BLaER1 treated with 17β-estradiol and CSF1 and Interleukin-3, amounts not matched to agents 10 nM and 100 nM (cell line): ENCODE measurements around the gene C5orf52.
"Not testable (repeated sequence)": the region's sequence is repeated elsewhere in the genome, so short reads cannot be mapped to it uniquely, and the experiment has no call there.

Experiments
- H3K27ac ChIP-seq, 11 experiments: shearing (Covaris generic); formaldehyde crosslinking; 2 replicates each; pipeline ENCODE4 v1.8.1; 2022
- H3K27me3 ChIP-seq, 11 experiments: shearing (Covaris generic); formaldehyde crosslinking; 2 replicates each; pipeline ENCODE4 v1.8.1; 2022
- H3K36me3 ChIP-seq, 11 experiments: shearing (Covaris generic); formaldehyde crosslinking; 2 replicates each; pipeline ENCODE4 v1.8.1; 2022
- H3K4me1 ChIP-seq, 10 experiments: shearing (Covaris generic); formaldehyde crosslinking; 2 replicates each; pipeline ENCODE4 v1.8.1; 2022
- H3K4me2 ChIP-seq, 11 experiments: shearing (Covaris generic); formaldehyde crosslinking; 2 replicates each; pipeline ENCODE4 v1.8.1; 2022
- H3K4me3 ChIP-seq, 10 experiments: shearing (Covaris generic); formaldehyde crosslinking; 2 replicates each; pipeline ENCODE4 v1.8.1; 2022
- H3K9ac ChIP-seq, 11 experiments: shearing (Covaris generic); formaldehyde crosslinking; 2 replicates each; pipeline ENCODE4 v1.8.1; 2022
- H3K9me3 ChIP-seq, 11 experiments: shearing (Covaris generic); formaldehyde crosslinking; replicated peaks in 1 of 11; 2 replicates each; pipeline ENCODE4 v1.8.1; 2022
- H4K20me1 ChIP-seq, 11 experiments: shearing (Covaris generic); formaldehyde crosslinking; 2 replicates each; pipeline ENCODE4 v1.8.1; 2022
- Cebpa-rat ChIP-seq, 11 experiments: shearing (Covaris generic); IDR thresholded peaks; 2 replicates each; pipeline ENCODE4 v1.8.1; 2022

Gene C5orf52

DNA sequence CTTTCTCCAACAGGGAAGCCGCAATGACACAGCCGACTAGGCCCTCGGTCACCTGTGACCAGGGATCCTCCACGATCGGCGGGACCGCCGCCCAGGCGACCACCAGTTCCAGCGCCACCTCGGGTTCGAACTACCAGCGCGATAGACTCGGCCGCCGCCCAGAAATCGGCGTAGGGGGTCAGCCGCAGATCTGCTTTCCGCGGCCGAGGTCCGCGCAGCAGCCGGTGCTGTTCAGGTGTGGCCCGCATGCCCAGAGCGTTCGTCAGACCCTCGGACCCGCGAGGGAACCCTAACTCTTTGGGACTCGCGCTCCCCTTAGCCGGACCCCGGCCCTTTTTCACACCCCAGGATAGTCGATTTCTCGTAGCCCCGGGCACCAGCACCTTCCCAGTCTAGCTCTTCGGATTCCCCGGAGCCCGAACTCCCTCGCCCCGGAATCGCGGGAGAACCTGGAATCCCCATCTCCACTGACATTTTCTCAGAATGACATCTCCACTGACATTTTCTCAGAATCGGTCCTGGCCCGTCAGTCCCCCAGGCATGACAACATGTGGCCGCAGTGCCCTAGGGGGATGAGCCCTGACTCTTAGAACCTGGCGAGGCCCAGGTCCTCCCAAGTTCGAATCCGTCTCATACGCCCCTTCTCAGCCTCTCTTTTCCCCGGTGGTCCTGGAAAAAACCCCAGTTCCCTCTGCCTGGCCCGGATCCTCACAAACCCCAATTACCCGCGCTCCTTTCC lies 428 bp downstream of the C5orf52 start:
- H3K9ac ChIP-seq: no peak overlapping the region
- H3K36me3 ChIP-seq: peaks cover 0 to 6% (median 0%) of the 10 kb centered on the region in 11 experiments; a peak in 2 of 22 replicates
- H3K27ac ChIP-seq: peak overlapping the region in 2 of 11 experiments; percentile 62 to 81; a peak in 2 of 22 replicates
- no peaks in the 10 kb centered on the region for H4K20me1 ChIP-seq
- H3K4me3 ChIP-seq: peak overlapping the region; percentile 0 to 60 (median 48); a peak in 14 of 20 replicates
- peaks cover 12 to 32% (median 27%) of the 10 kb centered on the region in 11 experiments for H3K9me3 ChIP-seq
- peak overlapping the region; percentile 34 to 83 (median 56); a peak in 14 of 22 replicates for H3K4me2 ChIP-seq
- peaks cover 0 to 17% (median 7%) of the 10 kb centered on the region in 10 experiments; a peak in 8 of 20 replicates for H3K4me1 ChIP-seq
- peaks cover 0 to 24% (median 19%) of the 10 kb centered on the region in 11 experiments; a peak in 18 of 22 replicates for H3K27me3 ChIP-seq
- no peak for TF ChIP-seq Cebpa-rat (IDR thresholded peaks at IDR 0.05)

GRCh38 chr5:157672976-157673375 lies 1.6 kb downstream of the C5orf52 start:
- Histone ChIP-seq H3K4me3 (no peak overlapping the region), H3K4me2 (no peak overlapping the region), H4K20me1 (no peaks in the 10 kb centered on the region), H3K27ac (no peak overlapping the region), H3K36me3 (peaks cover 0 to 6% (median 0%) of the 10 kb centered on the region in 11 experiments; a peak in 2 of 22 replicates), H3K9ac (no peak overlapping the region), H3K9me3 (peaks cover 12 to 32% (median 27%) of the 10 kb centered on the region in 11 experiments), H3K4me1 (peaks cover 0 to 17% (median 7%) of the 10 kb centered on the region in 10 experiments; a peak in 8 of 20 replicates), H3K27me3 (peaks cover 0 to 24% (median 19%) of the 10 kb centered on the region in 11 experiments; a peak in 18 of 22 replicates)
- no peak for TF ChIP-seq Cebpa-rat (IDR thresholded peaks at IDR 0.05)

GRCh38 chr5:157674351-157674750 lies 3.0 kb downstream of the C5orf52 start:
- not testable (repeated sequence) for H3K4me2 ChIP-seq, H3K27ac ChIP-seq, H4K20me1 ChIP-seq, H3K9ac ChIP-seq, H3K36me3 ChIP-seq, H3K4me3 ChIP-seq
- peaks cover 12 to 32% (median 29%) of the 10 kb centered on the region in 11 experiments for H3K9me3 ChIP-seq
- H3K27me3 ChIP-seq: peaks cover 0 to 24% (median 19%) of the 10 kb centered on the region in 11 experiments; a peak in 18 of 22 replicates
- peaks cover 0 to 17% (median 7%) of the 10 kb centered on the region in 10 experiments; a peak in 8 of 20 replicates for H3K4me1 ChIP-seq

- Histone ChIP-seq H4K20me1 (no peaks in the 10 kb centered on the region), H3K9ac (no peak overlapping the region), H3K4me1 (no peaks in the 10 kb centered on the region), H3K4me3 (no peak overlapping the region), H3K4me2 (no peak overlapping the region), H3K27me3 (no peaks in the 10 kb centered on the region), H3K9me3 (peaks cover 0 to 17% (median 3%) of the 10 kb centered on the region in 11 experiments; a peak in 8 of 22 replicates), H3K36me3 (no peaks in the 10 kb centered on the region), H3K27ac (no peak overlapping the region)
- TF ChIP-seq Cebpa-rat (IDR thresholded peaks at IDR 0.05): no peak
Observed at GRCh38 chr5:157677931-157678330, 6.6 kb downstream of the C5orf52 start.

DNA sequence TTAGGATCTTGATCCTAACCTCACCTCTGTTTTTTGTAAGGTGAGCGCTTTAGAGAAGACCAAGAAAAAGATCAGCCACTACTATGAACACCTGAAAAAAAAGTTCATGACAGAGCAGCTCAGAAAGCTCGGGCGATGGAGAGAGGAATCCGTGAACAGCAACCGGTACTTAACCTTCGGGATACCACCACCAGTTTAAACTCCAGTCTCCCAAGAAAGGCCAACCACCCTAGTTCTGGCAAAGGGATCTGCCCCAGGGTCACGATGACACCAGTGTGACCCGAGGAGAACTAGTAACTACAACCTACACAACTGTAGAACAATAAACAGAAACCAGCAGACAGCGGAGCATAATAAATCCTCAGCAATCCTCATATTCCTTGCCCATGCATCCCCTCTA lies 8.5 kb downstream of the C5orf52 start:
- Histone ChIP-seq H3K27ac (no peak overlapping the region), H3K27me3 (no peaks in the 10 kb centered on the region), H4K20me1 (no peaks in the 10 kb centered on the region), H3K4me2 (no peak overlapping the region), H3K9ac (no peak overlapping the region), H3K9me3 (peaks cover 0 to 15% (median 0%) of the 10 kb centered on the region in 11 experiments; a peak in 5 of 22 replicates), H3K4me3 (no peak overlapping the region), H3K4me1 (no peaks in the 10 kb centered on the region), H3K36me3 (no peaks in the 10 kb centered on the region)
- TF ChIP-seq Cebpa-rat (IDR thresholded peaks at IDR 0.05): no peak

DNA sequence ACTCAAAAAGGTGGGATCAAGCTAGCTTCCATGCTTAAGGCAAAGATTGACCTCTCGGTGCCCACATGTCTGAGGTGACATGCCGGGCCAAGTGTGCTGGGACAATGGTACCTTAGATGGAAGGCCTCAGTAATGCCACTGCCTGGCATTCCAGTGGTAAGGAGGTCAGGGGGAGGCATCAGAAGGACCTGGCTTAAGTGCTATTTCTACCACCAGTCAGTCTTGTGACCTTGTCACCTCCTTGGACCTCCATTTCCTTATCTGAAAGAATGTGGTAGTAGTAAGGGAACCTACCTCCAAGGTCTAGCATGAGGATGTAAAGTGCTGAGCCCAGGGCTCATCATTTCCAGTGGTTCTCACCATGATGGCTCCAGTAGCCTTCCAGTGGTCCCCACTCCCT lies 8.9 kb downstream of the C5orf52 start:
- no peak overlapping the region for H3K27ac ChIP-seq
- H3K27me3 ChIP-seq: no peaks in the 10 kb centered on the region
- H3K4me1 ChIP-seq: no peaks in the 10 kb centered on the region
- H3K9me3 ChIP-seq: peaks cover 0 to 15% (median 0%) of the 10 kb centered on the region in 11 experiments; a peak in 5 of 22 replicates
- H3K36me3 ChIP-seq: no peaks in the 10 kb centered on the region
- H4K20me1 ChIP-seq: no peaks in the 10 kb centered on the region
- H3K4me2 ChIP-seq: no peak overlapping the region
- H3K9ac ChIP-seq: no peak overlapping the region
- TF ChIP-seq Cebpa-rat (IDR thresholded peaks at IDR 0.05): no peak
- no peak overlapping the region for H3K4me3 ChIP-seq

DNA sequence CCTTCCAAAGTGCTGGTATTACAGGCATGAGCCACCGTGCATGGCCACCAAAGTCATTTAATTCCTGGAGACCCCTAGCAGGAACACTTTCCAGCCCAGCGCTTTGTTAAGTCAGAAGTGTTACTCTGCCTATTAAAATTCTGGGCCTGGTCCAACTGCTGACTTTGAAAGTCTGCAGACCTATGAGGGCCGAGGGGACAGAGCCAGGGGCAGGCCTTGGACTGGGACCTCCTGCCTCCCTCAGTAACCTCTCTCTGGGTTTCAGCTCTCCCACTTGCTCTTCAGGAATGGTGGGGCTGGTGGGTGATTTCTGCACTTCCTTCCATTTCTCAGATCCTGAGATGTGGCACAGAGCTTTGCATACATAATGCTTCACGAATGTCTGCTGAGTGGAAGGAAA lies 9.7 kb downstream of the C5orf52 start:
- Histone ChIP-seq H3K27ac (no peak overlapping the region), H4K20me1 (no peaks in the 10 kb centered on the region), H3K4me1 (no peaks in the 10 kb centered on the region), H3K36me3 (no peaks in the 10 kb centered on the region), H3K4me3 (no peak overlapping the region), H3K4me2 (no peak overlapping the region), H3K9ac (no peak overlapping the region), H3K27me3 (no peaks in the 10 kb centered on the region), H3K9me3 (peaks cover 0 to 15% (median 0%) of the 10 kb centered on the region in 11 experiments; a peak in 5 of 22 replicates)
- TF ChIP-seq Cebpa-rat (IDR thresholded peaks at IDR 0.05): no peak

DNA sequence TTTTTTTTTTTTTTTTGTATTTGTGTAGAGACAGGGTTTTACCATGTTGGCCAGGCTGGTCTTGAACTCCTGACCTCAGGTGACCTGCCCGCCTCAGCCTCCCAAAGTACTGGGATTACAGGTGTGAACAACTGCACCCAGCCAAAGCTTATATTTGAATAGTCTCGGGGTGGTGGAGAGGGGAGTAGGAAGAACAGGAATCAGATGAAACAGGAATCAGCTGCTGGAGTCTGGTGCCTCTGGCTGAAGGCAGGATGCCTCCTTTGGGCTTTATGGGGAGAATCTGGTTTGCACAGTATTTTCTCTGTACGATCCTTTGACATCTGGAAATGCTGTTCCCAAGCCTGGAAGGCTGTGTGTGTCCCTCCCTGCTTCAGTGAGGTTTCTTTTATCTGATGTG lies 10.9 kb downstream of the C5orf52 start:
- Histone ChIP-seq H3K4me2 (no peak overlapping the region), H4K20me1 (no peaks in the 10 kb centered on the region), H3K27me3 (no peaks in the 10 kb centered on the region), H3K9ac (no peak overlapping the region), H3K27ac (no peak overlapping the region), H3K4me3 (no peak overlapping the region), H3K36me3 (no peaks in the 10 kb centered on the region), H3K4me1 (no peaks in the 10 kb centered on the region), H3K9me3 (peaks cover 0 to 15% (median 0%) of the 10 kb centered on the region in 11 experiments; a peak in 5 of 22 replicates)
- TF ChIP-seq Cebpa-rat (IDR thresholded peaks at IDR 0.05): no peak

DNA sequence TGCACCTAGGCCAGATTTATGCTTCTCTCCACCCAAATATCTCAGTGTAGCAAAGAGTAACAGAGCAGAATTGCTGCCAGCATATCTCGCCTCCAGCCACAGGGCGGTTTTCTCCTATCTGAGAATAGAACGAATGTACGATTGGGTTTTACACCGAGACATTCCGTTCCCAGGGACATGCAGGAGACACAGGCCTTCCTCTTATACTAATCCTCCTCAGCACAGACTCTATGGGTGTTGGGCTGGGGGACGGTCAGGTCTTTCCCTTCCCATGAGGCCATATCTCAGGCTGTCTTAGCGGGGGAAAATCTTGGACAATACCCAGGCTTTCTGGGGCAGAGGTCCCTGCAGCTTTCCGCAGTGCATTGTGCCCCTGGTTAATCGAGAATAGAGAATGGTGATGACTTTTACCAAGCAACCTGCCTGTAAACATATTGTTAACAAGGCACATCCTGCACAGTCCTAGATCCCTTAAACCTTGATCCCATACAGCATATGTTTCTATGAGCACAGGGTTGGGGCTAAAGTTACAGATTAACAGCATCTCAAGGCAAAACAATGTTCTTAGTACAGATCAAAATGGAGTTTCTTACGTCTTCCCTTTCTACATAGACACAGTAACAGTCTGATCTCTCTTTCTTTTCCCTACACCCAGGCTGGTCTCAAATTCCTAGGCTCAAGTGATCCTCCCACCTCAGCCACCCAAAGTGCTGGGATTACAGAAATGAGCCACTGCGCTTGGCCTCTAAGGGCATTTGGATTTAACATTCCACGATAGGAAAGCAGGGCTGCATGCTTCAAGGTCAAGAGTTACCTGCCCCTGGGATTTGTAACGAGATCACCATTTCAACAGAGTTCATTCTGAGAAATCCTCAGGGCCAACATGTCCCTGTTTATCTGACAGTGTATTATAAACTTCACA lies 15.2 kb downstream of the C5orf52 start:
- not testable (repeated sequence) for H3K9ac ChIP-seq, H3K36me3 ChIP-seq, H3K4me1 ChIP-seq, H3K27ac ChIP-seq, H3K27me3 ChIP-seq, H3K4me3 ChIP-seq, H3K4me2 ChIP-seq, H4K20me1 ChIP-seq
- H3K9me3 ChIP-seq: peaks cover 16 to 20% (median 19%) of the 10 kb centered on the region in 11 experiments
